Ovary (tissue), 3 donors: ENCODE data around the gene C3orf18.
A peak's percentile ranks its signal among the peaks of the same experiment; 100 is the strongest.

Experiments
- CTCF ChIP-seq, 3 donors: fragments of 450-650 bp in 2 of 3; fragments of 200-600 bp in 1 of 3; IDR thresholded peaks; one replicate each; pipeline versions ENCODE4 v1.5.1 to v1.8.0; 2016 to 2022; ENCODE audit warnings: antibody characterized with exemption in 3 of 3, mild to moderate bottlenecking in 1 of 3
- EP300 ChIP-seq: sonication (generic); formaldehyde crosslinking; IDR thresholded peaks from one replicate; pipeline ENCODE4 v1.6.1; 2017; ENCODE audit warnings: antibody characterized with exemption
- donor health status: DM: no; HTN: no; CAD: no.

GRCh38 chr3:50604628-50605588, 37.4 kb upstream of the C3orf18 start:
- TF ChIP-seq EP300 (peak; percentile 34), CTCF (IDR thresholded peaks at IDR 0.05) (no peak)
